Endothelial cell of umbilical vein (primary cell): ENCODE measurements around the gene DLEC1. TPM values are rescaled to one million over a fixed set of nuclear protein-coding genes. Genes with fewer than 3 reads are reported as not detected.

Source experiments
- BruUV-seq: library from RNA; stranded (reverse); fragments of 400-500 nt; replicated peaks from 2 replicates; lab custom pipeline; 2021; lab: Mats Ljungman, UMichigan
- CTCF ChIA-PET: fragments of 300-600, 350-600 bp; sonication (Branson Sonifier 250); formaldehyde crosslinking; loops from one replicate; lab custom pipeline; 2021; ENCODE audit warnings: antibody characterized with exemption, inconsistent platforms; lab: Charles Lee
- POLR2A ChIA-PET: fragments of 300-600, 350-600 bp; sonication (Branson Sonifier 250); formaldehyde crosslinking; loops from one replicate; lab custom pipeline; 2021; ENCODE audit warnings: antibody characterized with exemption, inconsistent platforms; lab: Charles Lee
- DNase-seq: peaks from one replicate; pipeline ENCODE4 v3.0.0-alpha.2; 2011; ENCODE audit warnings: low read depth, low spot score
- FAIRE-seq: peaks from 2 replicates; lab custom pipeline; 2011; peaks lifted over from hg19 to GRCh38; lab: Jason Lieb, UNC
- H2AFZ ChIP-seq: 2 replicates; pipeline ENCODE4 v1.6.0; 2012; ENCODE audit warnings: low read depth, low read length, control low read depth, inconsistent platforms
- H3K27ac ChIP-seq: 2 replicates; pipeline ENCODE4 v1.5.1; 2011; ENCODE audit warnings: low read depth, mild to moderate bottlenecking, control low read depth, low read length, moderate library complexity; ENCODE audit not compliant: insufficient read depth
- H3K27me3 ChIP-seq, 2 experiments: 2 replicates each; pipeline versions ENCODE4 v1.6.0 to v1.6.1; 2011; ENCODE audit warnings: low read length in 2 of 2, mixed read lengths in 1 of 2; ENCODE audit not compliant: control insufficient read depth in 2 of 2, insufficient read depth in 2 of 2
- H3K36me3 ChIP-seq, 2 experiments: 2 replicates in 1 of 2; 3 replicates in 1 of 2; pipeline ENCODE4 v1.5.1; 2011; ENCODE audit warnings: low read length in 2 of 2, mild to moderate bottlenecking in 1 of 2, moderate library complexity in 1 of 2; ENCODE audit not compliant: control insufficient read depth in 2 of 2, insufficient read depth in 2 of 2; ENCODE audit errors: extremely low read depth in 1 of 2
- H3K4me1 ChIP-seq: 3 replicates; pipeline ENCODE4 v1.5.1; 2011; ENCODE audit warnings: mild to moderate bottlenecking, low read length; ENCODE audit not compliant: control insufficient read depth, insufficient read depth; ENCODE audit errors: extremely low read depth
- H3K4me2 ChIP-seq: 2 replicates; pipeline ENCODE4 v1.6.1; 2011; ENCODE audit warnings: low read length, control low read depth, mixed read lengths; ENCODE audit not compliant: insufficient read depth
- H3K4me3 ChIP-seq, 3 experiments: fragments of 200-600 bp in 1 of 3; sonication (generic), shearing (Covaris generic) in 1 of 3; replicated peaks in 1 of 3; 2 replicates each; pipeline ENCODE4 v1.5.1; 2011 to 2016; ENCODE audit warnings: control low read depth in 3 of 3, low read length in 3 of 3, mild to moderate bottlenecking in 2 of 3, inconsistent platforms in 1 of 3, low read depth in 1 of 3, moderate library complexity in 1 of 3; ENCODE audit not compliant: insufficient read depth in 1 of 3
- H3K79me2 ChIP-seq: 2 replicates; pipeline ENCODE4 v1.6.0; 2012; ENCODE audit warnings: low read length, inconsistent platforms; ENCODE audit not compliant: control insufficient read depth, insufficient read depth
- H3K9ac ChIP-seq: replicated peaks from 2 replicates; pipeline ENCODE3; 2011; ENCODE audit warnings: low read length, control low read depth; ENCODE audit not compliant: insufficient read depth; ENCODE audit errors: extremely low read depth
- H3K9me1 ChIP-seq: replicated peaks from 3 replicates; pipeline ENCODE4 v1.6.0; 2011; ENCODE audit warnings: mild to moderate bottlenecking, low read length; ENCODE audit not compliant: control insufficient read depth, insufficient read depth; ENCODE audit errors: extremely low read depth
- H3K9me3 ChIP-seq: replicated peaks from 2 replicates; pipeline ENCODE4 v1.5.1; 2012; ENCODE audit warnings: low read length, inconsistent platforms; ENCODE audit not compliant: control insufficient read depth, insufficient read depth
- H4K20me1 ChIP-seq: replicated peaks from 2 replicates; pipeline ENCODE3; 2011; ENCODE audit warnings: mild to moderate bottlenecking, low read length; ENCODE audit not compliant: control insufficient read depth, insufficient read depth; ENCODE audit errors: extremely low read depth
- EZH2 ChIP-seq: IDR thresholded peaks from 2 replicates; pipeline ENCODE4 v1.6.1; 2012; ENCODE audit warnings: borderline replicate concordance, low read depth, mild to moderate bottlenecking, moderate library complexity, low read length, inconsistent platforms; ENCODE audit not compliant: severe bottlenecking
- FOS ChIP-seq: IDR thresholded peaks from 2 replicates; pipeline ENCODE4 v1.6.1; 2011; ENCODE audit warnings: mild to moderate bottlenecking, low read length, moderate library complexity, borderline replicate concordance; ENCODE audit not compliant: insufficient read depth
- GATA2 ChIP-seq: IDR thresholded peaks from 2 replicates; pipeline ENCODE4 v1.7.0; 2011; ENCODE audit warnings: low read depth, mild to moderate bottlenecking, moderate library complexity, mixed read lengths, low read length; ENCODE audit not compliant: insufficient read length, insufficient read depth
- JUN ChIP-seq: IDR thresholded peaks from 2 replicates; pipeline ENCODE4 v1.6.1; 2011; ENCODE audit warnings: borderline replicate concordance, low read depth; ENCODE audit not compliant: insufficient read length, insufficient read depth
- MYC ChIP-seq: IDR thresholded peaks from one replicate; pipeline ENCODE4 v1.6.1; 2011; ENCODE audit warnings: mild to moderate bottlenecking, low read depth, low read length
- POLR2A ChIP-seq: IDR thresholded peaks from 2 replicates; pipeline ENCODE4 v1.6.1; 2012; ENCODE audit warnings: low read depth, mild to moderate bottlenecking, control low read depth, low read length
- POLR2AphosphoS5 ChIP-seq: IDR thresholded peaks from 2 replicates; pipeline ENCODE4 v1.6.1; 2012; ENCODE audit warnings: low read depth, mild to moderate bottlenecking, control low read depth, low read length, moderate library complexity; ENCODE audit not compliant: insufficient read depth
- dilution Hi-C: fragments of 300-500 bp; cut with MboI; formaldehyde crosslinking; loops from one replicate; pipeline ENCODE4 v1.15.0; 2019; ENCODE audit warnings: low sequenced_read_pairs; ENCODE audit not compliant: extremely low pct_ligation_motif_present
- intact Hi-C: fragments of 100-400 bp; cut with micrococcal nuclease; formaldehyde crosslinking; loops from one replicate; pipeline ENCODE4 v1.10.0; 2022
- polyA plus RNA-seq, 4 experiments: library from polyadenylated mRNA; depleted of rRNA in 3 of 4; stranded (reverse) in 3 of 4; unstranded in 1 of 4; fragments of >200 nt; gene quantifications; 2 replicates each; pipeline versions ENCODE4 v1.2.1 to v1.2.3, GENCODE V29; 2011 to 2012; ENCODE audit warnings: missing spikeins in 1 of 4
- total RNA-seq: library from RNA; stranded (reverse); gene quantifications from 2 replicates; pipeline ENCODE4 v1.2.3, GENCODE V29; 2021
- TF ChIP-seq, protein P1 (sequence below), 2 donors: IDR thresholded peaks; 1 replicate in 1 of 2; 2 replicates in 1 of 2; pipeline ENCODE4 v1.5.1; 2011; ENCODE audit warnings: low read length in 2 of 2, mild to moderate bottlenecking in 2 of 2, moderate library complexity in 2 of 2, control low read depth in 1 of 2, inconsistent platforms in 1 of 2, low read depth in 1 of 2; ENCODE audit not compliant: insufficient read depth in 1 of 2; ENCODE audit errors: extremely low read depth in 1 of 2
- TF ChIP-seq, protein P2 (sequence below): IDR thresholded peaks from 2 replicates; pipeline ENCODE4 v1.6.1; 2011; ENCODE audit not compliant: insufficient read depth, insufficient read length

Gene DLEC1
- total and polyA plus RNA-seq, 2 donors (not counting 3 experiments of a cell fraction or from before 2014, with no cell fraction given), result not detected

DNA sequence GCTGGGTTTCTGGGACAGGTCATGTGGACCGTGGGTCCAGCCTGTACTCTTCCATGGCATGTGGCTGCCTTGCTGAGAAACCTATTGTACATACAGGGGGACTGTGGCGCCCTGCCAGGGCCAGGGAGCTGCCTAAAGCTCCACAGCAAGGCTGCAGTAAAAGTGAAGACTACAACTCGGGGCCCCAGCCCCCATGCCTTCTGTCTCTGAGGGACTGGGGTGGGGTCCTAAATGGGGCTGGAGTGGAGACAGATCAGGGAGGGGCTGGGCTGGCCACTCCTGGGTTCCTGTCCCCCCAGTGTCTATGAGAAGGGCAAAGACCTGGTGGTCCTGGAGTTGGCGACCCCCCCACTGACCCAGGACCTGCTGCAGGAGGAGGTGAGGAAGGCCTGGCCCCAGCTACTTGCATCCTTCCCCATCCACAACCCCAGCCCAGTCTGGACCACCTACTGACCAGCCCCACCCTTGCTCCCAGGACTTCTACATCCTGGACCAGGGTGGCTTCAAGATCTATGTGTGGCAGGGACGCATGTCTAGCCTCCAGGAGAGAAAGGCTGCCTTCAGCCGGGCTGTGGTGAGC is 41.1 kb upstream of the DLEC1 start:
- TF ChIP-seq JUN (no peak), EZH2 (no peak), FOS (no peak), GATA2 (no peak), POLR2A (no peak), MYC (no peak), POLR2AphosphoS5 (no peak)
- TF ChIP-seq, protein P1, sequence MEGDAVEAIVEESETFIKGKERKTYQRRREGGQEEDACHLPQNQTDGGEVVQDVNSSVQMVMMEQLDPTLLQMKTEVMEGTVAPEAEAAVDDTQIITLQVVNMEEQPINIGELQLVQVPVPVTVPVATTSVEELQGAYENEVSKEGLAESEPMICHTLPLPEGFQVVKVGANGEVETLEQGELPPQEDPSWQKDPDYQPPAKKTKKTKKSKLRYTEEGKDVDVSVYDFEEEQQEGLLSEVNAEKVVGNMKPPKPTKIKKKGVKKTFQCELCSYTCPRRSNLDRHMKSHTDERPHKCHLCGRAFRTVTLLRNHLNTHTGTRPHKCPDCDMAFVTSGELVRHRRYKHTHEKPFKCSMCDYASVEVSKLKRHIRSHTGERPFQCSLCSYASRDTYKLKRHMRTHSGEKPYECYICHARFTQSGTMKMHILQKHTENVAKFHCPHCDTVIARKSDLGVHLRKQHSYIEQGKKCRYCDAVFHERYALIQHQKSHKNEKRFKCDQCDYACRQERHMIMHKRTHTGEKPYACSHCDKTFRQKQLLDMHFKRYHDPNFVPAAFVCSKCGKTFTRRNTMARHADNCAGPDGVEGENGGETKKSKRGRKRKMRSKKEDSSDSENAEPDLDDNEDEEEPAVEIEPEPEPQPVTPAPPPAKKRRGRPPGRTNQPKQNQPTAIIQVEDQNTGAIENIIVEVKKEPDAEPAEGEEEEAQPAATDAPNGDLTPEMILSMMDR (IDR thresholded peaks at IDR 0.05; ENCODE audit: extremely low read depth in 1 of 2, insufficient read depth in 1 of 2, low read depth in 1 of 2, low read length in 2 of 2), result no peak
- TF ChIP-seq, protein P2, sequence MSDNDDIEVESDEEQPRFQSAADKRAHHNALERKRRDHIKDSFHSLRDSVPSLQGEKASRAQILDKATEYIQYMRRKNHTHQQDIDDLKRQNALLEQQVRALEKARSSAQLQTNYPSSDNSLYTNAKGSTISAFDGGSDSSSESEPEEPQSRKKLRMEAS, result no peak
- intact Hi-C loops, result no loop called here
- no peaks in the 10 kb centered on the region for H3K9me1 ChIP-seq
- DNase-seq (no peak), FAIRE-seq (no peak)
- H3K36me3 ChIP-seq, result peaks cover 0 to 6% of the 10 kb centered on the region in 2 experiments
- H3K79me2 ChIP-seq, result no peaks in the 10 kb centered on the region
- dilution Hi-C loops, result no loop called here
- no TSS peak for BruUV-seq
- no peak overlapping the region for H3K27ac ChIP-seq
- H3K27me3 ChIP-seq, result no peaks in the 10 kb centered on the region
- POLR2A ChIA-PET, result no interaction called here
- H3K4me2 ChIP-seq, result no peak overlapping the region
- no peak overlapping the region for H2AFZ ChIP-seq
- CTCF ChIA-PET, result interaction anchor here (1.3 to 1.6 kb wide), 7 partner anchors 14 to 132 kb away, joined by 3 to 68 read pairs (median 7); no protein-coding TSS in a partner anchor
- H3K4me1 ChIP-seq, result peaks cover 15% of the 10 kb centered on the region
- H3K9me3 ChIP-seq, result no peaks in the 10 kb centered on the region
- no peaks in the 10 kb centered on the region for H4K20me1 ChIP-seq
- H3K4me3 ChIP-seq, result no peak overlapping the region
- H3K9ac ChIP-seq, result no peak overlapping the region
